ENCODE results near the gene ARHGAP31.
"Not testable (repeated sequence)": the region's sequence is repeated elsewhere in the genome, so short reads cannot be mapped to it uniquely, and the experiment has no call there.

Gene ARHGAP31

GRCh38 chr3:119352034-119352609 is 57.9 kb downstream of the ARHGAP31 start:
- DNase-seq, result no peak

- peak in 1 of 2 experiments; percentile 25 for DNase-seq
Observed at GRCh38 chr3:119352863-119353527, 58.8 kb downstream of the ARHGAP31 start.

GRCh38 chr3:119355608-119356007 is 61.4 kb downstream of the ARHGAP31 start:
- DNase-seq, result not testable (repeated sequence)

GRCh38 chr3:119356646-119357045 is 62.5 kb downstream of the ARHGAP31 start:
- DNase-seq, result no peak

- no peak for DNase-seq
Observed at GRCh38 chr3:119357190-119357589, 63.0 kb downstream of the ARHGAP31 start.

GRCh38 chr3:119359476-119360326 is 65.5 kb downstream of the ARHGAP31 start:
- DNase-seq, result no peak

GRCh38 chr3:119360736-119361462 is 66.7 kb downstream of the ARHGAP31 start:
- no peak for DNase-seq

- no peak for DNase-seq
Observed at GRCh38 chr3:119362010-119362409, 67.8 kb downstream of the ARHGAP31 start.

- DNase-seq, result no peak
Observed at GRCh38 chr3:119362940-119363725, 69.0 kb downstream of the ARHGAP31 start.

- DNase-seq, result no peak
Observed at GRCh38 chr3:119364401-119364800, 70.2 kb downstream of the ARHGAP31 start.

GRCh38 chr3:119365418-119365817 is 71.2 kb downstream of the ARHGAP31 start:
- no peak for DNase-seq

GRCh38 chr3:119367000-119367399 is 72.8 kb downstream of the ARHGAP31 start:
- no peak for DNase-seq

- no peak for DNase-seq
Observed at GRCh38 chr3:119368298-119368697, 74.1 kb downstream of the ARHGAP31 start.

- not testable (repeated sequence) for DNase-seq
Observed at GRCh38 chr3:119371786-119372185, 77.6 kb downstream of the ARHGAP31 start.

GRCh38 chr3:119375106-119375505 is 80.9 kb downstream of the ARHGAP31 start:
- DNase-seq, result no peak

- no peak for DNase-seq
Observed at GRCh38 chr3:119375510-119375909, 81.3 kb downstream of the ARHGAP31 start.

GRCh38 chr3:119376758-119377157 is 82.6 kb downstream of the ARHGAP31 start:
- no peak for DNase-seq

GRCh38 chr3:119378259-119378803 is 84.1 kb downstream of the ARHGAP31 start:
- no peak for DNase-seq

GRCh38 chr3:119380697-119381096 is 86.5 kb downstream of the ARHGAP31 start:
- peak; percentile 37 to 64 for DNase-seq

GRCh38 chr3:119382134-119382533 is 88.0 kb downstream of the ARHGAP31 start:
- DNase-seq, result no peak

- DNase-seq, result no peak
Observed at GRCh38 chr3:119388577-119388976, 94.4 kb downstream of the ARHGAP31 start.

- DNase-seq, result no peak
Observed at GRCh38 chr3:119395923-119396358, 101.8 kb downstream of the ARHGAP31 start.
